GM19238 (cell line): ENCODE data around the gene RXYLT1.
A peak's percentile ranks its signal among the peaks of the same experiment; 100 is the strongest.
"Not testable (repeated sequence)": the region's sequence is repeated elsewhere in the genome, so short reads cannot be mapped to it uniquely, and the experiment has no call there.

Experiments used
- DNase-seq: peaks from one replicate; pipeline ENCODE4 v3.0.0; 2011; ENCODE audit warnings: low spot score; ENCODE audit not compliant: insufficient read length

The RXYLT1 gene

DNA sequence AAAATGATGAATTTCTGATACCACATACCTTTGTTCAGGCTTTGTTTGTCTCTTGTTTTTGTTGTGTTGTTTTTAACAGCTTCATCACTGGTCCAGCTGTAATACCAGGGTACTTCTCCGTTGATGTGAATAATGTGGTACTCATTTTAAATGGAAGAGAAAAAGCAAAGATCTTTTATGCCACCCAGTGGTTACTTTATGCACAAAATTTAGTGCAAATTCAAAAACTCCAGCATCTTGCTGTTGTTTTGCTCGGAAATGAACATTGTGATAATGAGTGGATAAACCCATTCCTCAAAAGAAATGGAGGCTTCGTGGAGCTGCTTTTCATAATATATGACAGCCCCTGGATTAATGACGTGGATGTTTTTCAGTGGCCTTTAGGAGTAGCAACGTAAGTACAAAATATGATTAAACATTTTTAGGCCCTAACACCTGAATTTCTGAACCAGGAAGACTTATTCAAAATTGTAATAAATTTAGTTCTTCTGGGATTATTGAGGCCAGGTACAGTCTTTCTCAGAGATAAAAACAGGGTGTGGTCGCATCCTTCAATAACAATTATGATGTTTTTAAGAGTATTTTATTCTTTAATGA is 22.4 kb downstream of the RXYLT1 start:
- no peak for DNase-seq

DNA sequence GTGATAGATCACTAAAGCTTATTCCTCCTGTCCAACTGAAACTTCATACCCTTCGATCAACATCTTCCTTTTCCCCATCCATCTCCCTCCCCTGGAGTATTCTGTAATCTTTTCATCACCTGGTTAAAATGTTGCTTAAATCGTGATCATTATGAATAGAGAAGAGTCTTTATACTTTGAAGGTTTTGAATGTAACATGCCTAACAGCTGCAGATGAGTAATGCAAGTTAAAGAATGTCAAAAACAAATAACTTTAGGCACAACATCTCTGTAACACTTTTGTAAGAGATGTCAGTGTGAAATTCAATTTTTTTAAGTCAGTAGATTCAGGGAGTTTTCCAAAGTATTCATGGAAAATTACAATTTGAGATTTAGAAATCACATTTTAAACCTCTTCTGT is 25.0 kb downstream of the RXYLT1 start:
- no peak for DNase-seq

DNA sequence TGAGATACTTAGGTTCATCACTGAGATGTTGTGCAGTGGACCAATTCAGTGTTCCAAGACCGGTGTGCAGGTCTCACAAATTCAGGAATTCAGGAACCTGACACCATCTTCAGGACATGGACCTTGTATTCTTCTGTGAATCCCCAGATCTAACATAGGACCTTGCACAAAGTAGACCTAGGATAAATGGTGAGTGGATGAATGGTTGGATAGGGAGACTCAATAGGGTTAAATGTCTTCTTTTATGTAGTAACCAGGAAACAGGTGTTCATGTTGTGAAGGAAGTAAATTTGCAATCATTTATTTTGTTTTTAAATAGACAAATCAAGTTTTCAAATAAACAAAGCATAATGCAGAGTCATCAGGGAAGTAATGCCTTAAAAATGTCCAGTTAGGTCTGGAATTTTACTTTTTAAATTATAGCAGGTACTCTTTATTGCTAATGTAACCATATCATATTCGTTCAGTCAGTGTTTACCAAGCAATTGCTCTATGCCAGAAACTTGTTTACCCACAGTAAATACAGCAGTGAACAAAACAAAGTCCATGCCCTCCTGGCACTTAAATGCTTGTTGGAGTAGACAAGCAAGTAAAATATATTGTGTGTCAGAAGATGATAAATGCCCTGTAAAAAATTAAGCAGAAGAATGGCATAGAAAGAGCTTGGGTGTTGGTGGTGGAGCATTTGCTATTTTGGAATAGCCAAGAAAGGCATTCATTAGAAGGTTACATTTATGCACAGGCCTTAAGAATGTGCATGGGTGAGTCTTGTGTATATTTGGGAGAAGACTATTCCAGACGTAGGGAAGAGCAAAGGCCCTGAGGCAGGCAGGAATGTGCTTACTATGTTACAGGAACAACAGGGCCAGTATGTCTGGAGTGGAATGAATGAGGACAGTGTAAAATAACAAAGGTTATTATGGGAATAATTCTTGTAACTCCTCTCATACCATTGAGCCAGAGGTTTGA is 26.3 kb downstream of the RXYLT1 start:
- no peak for DNase-seq

DNA sequence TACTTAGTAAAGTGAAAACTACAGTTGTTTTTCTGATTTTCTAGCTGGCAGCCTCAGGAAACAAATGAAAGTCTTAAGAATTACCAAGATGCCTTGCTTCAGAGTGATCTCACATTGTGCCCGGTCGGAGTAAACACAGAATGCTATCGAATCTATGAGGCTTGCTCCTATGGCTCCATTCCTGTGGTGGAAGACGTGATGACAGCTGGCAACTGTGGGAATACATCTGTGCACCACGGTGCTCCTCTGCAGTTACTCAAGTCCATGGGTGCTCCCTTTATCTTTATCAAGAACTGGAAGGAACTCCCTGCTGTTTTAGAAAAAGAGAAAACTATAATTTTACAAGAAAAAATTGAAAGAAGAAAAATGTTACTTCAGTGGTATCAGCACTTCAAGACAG is 28.9 kb downstream of the RXYLT1 start:
- DNase-seq: no peak

DNA sequence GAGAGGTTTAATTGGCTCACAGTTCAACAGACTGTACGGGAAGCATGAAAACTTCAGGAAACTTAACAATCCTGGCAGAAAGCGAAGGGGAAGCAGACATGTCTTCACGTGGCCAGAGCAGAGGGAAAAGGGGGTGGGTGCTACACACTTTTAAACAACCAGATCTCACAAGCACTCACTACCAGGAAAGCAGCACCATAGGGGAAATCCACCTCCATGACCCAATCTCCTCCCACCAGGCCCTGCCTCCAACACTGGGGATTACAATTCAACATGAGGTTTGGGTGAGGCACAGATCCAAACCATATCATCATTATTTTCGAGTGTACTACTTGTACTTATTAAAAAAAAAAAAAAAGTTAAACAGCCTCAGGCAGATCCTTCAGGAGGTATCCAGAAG is 29.9 kb downstream of the RXYLT1 start:
- no peak for DNase-seq

DNA sequence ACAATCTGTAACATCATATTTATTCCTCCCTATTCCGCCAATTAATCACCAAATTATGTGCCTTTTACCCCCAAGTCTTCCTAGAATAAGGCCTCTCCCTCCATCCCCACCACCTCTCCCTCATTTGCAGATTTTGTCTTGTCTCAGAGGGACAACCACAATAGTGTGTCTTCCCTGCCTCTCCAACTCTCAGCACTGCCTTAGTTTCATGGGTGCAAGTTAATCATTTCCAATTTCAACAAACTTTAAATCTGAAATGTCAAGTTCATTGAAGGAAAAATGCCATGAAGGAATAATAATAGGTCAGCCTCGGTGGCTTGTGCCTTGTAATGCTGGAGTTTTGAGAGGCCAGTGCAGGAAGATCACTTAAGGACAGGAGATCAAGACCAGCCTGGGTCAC is 31.6 kb downstream of the RXYLT1 start:
- DNase-seq: no peak

DNA sequence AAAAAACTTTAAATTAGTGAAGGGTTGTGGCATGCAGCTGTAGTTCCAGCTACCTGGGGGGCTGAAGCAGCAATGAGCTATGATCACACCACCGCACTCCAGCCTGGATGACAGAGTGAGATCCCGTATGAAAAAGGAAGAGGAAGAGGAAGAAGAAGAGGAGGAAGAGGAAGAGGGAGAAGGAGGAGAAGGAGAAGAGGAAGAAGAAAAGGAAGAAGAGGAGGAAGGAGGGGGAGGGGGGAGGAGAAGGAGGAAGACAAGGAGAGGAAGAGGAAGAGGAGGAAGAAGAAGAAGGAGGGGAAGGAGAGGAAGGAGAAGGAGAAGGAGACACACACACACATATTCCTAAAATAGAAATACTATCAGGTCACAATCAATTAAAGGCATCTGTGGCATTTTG is 32.0 kb downstream of the RXYLT1 start:
- DNase-seq: no peak

DNA sequence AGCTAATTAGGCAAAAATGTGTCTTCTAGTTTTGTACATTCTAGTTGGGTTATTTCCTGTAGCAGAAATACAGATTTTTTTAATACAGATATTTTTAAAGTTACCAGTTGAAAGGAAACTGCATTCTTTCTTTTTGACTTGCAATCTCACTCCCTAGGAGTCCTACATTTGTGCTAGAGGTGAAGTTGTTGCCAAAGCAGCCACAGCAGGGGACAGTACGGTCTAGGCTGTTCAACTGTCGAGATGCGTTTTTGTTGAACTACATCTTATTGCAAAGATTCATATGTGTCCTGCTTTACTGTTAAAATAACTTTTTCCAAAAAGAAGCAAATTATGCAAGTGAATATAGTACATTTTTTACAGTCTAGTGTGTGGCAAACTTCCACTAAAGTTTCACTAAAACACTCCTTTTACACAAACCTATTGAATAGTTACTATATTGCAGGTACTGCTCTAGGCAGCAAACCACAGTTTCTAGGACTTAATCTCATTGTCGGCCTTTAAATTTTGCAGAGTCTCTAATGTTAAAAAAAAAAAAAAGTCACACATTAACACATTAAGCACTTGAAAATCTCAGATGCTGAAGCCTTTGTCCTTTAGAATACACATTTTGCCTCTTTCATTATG is 34.5 kb downstream of the RXYLT1 start:
- DNase-seq: no peak

DNA sequence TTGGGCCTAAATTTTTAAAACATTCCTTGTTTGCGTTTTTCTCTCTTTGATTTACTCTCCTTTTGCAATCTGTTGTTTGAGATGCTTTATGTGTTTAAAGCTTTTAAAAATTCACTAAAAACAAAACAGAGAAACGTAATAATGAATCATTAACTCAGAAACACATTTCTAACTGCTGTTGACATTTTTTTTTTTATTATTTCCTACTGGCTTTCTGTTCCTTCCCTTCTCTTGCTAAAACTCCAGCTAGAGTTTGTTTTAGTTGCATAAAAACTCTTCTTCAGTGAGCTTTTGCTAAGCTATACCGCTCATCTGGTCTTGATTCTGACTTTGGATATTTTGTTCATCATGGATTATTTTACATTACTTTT is 35.8 kb downstream of the RXYLT1 start:
- DNase-seq: no peak

DNA sequence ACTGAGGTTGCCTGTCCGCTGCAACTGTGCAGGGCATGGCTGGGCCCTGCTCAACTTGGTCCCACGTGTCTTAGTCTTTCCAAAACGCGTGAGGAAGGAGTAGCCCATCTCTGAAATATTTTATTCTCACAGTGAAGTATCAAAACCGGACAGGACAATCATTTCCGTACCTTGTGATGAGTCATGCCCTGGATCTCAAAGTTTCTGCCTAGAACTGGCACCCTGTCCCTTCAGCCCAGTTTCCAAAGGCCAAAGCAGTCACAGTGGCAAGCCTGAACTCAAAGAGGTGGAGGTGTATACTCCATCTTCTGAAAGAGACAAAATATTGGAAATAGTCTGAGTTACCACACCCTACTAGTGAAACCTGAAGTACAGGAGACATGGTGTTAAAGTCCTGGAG is 36.3 kb downstream of the RXYLT1 start:
- no peak for DNase-seq

DNA sequence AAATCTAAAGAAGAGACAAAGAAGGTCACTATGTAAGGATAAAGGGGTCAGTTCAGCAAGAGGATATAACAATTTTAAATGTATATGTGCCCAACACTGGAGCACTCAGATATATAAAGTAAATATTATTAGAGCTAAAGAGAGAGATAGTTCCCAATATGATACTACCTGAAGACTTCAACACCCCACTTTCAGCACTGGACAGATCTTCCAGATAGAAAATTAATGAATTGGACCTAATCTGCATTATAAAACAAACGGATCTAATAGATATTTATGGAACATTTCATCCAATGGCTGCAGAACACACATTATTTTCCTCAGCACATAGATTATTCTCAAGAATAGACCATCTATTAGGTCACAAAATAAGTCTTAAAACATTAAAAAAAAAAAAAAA is 40.7 kb downstream of the RXYLT1 start:
- DNase-seq: no peak

DNA sequence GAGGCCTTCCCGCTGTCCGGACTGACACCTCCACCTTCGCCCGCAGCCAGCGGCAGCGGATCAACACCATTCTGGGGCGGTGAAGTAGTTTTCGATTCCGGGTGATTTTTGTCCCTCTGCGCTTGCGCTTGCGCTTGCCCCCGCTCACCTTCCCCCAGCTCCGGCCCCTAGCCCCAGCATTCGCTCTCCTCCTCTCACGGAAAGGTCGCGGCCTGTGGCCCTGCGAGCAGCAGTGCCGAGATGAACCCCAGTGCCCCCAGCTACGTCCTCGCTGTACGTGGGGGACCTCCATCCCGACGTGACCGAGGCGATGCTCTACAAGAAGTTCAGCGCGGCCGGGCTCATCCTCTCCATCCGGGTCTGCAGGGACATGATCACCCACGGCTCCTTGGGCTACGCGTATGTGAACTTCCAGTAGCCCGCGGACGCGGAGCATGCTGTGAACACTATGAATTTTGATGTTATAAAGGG is 42.1 kb downstream of the RXYLT1 start:
- DNase-seq: no peak

DNA sequence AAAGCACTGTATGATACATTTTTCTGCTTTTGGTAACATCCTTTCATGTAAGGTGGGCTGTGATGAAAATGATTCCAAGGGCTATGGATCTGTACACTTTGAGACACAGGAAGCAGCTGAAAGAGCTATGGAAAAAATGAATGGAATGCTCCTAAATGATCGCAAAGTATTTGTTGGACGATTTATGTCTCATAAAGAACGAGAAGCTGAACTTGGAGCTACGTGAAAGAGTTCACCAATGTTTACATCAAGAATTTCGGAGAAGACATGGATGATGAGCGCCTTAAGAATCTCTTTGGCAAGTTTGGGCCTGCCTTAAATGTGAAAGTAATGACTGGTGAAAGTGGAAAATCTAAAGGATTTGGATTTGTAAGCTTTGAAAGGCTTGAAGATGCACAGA is 42.6 kb downstream of the RXYLT1 start:
- no peak for DNase-seq

DNA sequence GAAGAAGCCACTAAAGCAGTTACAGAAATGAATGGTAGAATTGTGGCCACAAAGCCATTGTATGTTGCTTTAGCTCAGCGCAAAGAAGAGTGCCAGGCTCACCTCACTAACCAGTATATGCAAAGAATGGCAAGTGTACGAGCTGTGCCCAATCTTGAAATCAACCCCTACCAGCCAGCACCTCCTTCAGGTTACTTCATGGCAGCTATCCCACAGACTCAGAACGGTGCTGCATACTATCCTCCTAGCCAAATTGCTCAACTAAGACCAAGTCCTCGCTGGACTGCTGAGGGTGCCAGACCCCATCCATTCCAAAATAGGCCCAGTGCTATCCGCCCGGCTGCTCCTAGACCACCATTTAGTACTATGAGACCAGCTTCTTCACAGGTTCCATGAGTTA is 43.3 kb downstream of the RXYLT1 start:
- no peak for DNase-seq

DNA sequence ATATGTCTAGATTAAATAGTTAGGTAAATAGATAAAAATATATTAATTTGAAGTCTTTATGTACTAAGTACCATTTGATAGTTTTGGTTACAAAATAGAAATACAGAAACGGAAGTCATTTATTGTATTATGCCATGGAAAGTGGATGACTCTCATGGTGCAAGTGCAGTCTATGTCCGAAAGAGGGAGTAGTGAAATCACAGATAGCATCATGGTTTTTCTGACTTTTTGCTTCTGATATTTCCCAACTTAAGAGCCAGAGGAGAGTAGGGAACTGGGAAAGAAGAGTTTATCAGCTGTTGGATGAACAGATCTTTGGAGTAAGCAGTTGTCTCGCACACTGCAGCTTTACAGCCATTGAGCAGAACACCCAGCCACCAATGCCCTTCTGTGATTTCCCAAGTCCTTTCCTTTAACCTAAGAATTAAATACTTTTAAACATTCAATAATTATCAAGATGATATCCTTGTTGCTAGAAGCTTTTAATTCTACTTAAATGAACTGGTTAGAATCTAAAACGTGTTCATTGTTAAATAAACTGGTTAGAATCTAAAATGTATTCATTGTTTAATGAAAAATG is 46.4 kb downstream of the RXYLT1 start:
- peak; percentile 21 for DNase-seq

DNA sequence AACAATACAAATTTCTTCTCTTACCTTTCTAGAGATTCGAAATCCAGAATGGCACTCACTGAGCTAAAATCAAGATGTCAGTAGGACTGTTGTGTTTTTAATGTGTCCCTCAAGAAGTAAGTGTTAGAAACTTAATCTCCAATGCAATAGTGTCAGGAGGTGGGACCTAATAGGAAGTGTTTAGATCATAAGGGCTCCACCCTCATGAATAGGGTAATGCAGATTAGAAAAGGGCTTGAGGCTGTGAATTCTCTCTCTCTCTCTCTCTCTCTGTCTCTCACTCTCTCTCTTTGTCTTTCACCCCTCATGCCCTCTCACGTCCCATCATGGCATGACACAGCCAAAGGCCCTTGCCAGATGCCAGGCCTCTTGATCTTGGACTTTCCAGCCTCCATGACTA is 49.2 kb downstream of the RXYLT1 start:
- no peak for DNase-seq

DNA sequence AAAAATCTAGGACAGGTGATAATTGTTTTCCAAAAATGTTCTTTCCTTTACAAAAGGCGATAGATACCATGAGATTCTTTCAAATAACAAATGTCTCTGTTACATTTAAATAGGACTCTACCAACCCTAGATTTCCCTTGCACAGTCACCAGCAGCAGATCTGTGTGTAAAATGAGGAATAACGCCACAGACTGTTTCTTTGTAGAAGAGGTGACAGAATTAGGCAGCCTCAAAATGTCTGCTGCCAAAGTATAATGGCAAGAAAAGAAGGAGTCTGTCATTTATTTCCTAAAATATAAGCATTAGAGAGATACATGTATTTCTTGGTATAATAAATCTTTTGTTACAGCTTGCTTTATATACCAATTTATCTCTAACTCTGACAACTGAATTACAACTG is 56.3 kb downstream of the RXYLT1 start:
- no peak for DNase-seq

DNA sequence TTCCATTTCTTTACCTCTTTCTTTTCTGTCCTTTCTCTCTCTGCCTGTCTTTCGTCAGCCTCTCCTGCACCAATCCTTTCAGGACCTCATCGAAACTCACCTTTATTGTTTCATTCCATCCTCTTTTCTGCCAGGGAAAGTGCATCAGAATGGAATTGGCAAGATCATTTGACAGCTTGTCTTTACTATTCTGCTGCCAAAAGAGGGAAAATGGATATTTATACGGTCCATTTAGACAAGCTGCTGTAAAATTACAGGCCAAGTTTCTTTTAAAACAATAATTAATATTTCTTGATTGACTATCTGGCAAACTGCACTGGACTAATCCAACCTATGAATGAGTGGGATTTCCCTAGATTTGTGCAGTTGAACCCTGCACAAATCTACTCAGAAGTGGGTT is 57.2 kb downstream of the RXYLT1 start:
- DNase-seq: no peak

DNA sequence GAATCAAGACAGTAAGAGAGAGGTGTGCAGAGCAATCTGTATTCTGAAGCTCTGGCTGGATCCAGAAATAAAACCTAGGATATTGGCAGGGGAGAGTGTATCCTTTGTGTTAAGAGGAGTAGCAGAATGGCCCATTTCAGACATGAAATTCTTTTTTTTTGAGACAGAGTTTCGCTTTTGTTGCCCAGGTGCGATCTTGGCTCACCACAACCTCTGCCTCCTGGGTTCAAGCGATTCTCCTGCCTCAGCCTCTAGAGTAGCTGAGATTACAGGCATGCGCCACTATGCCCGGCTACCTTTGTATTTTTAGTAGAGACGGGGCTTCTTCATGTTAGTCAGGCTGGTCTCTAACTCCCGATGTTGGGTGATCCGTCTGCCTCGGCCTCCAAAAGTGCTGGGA is 58.7 kb downstream of the RXYLT1 start:
- DNase-seq: no peak

DNA sequence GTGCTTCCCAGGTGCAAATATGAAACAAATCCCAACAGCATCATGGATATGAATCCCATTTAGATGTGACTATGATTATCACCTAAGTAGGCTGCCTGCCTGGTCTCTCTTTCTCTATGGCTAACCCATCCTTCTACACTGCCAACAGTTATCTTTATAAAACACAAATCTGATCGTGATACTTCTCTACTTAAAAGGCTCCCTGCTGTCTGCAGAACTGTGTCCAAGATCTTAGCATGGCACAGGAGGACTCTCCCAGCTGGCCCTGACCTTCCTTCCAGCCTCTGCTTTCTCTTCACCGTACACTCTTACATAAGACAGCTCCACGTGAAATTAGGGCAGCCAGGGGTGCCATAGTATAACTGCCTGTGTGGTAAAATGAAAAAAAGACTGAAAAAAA is 61.3 kb downstream of the RXYLT1 start:
- DNase-seq: no peak

DNA sequence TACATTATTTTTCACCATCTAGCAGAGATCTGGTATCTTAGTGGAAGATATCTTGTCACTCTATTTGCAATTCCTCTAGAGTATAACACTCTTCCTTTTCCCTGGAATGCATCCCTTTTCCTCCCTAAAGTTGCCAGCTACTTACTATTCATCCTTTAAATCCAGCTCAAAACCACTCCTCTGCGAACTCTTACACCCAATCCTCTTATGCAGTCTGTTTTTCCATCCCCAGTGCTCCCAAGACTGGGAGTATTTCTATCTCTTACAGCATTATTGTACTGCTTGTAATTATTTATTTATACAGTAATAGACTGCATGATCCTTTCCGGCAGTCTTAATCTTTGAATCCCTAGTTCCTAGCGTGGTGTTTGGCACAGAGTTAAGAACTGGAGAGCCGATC is 61.9 kb downstream of the RXYLT1 start:
- DNase-seq: no peak

DNA sequence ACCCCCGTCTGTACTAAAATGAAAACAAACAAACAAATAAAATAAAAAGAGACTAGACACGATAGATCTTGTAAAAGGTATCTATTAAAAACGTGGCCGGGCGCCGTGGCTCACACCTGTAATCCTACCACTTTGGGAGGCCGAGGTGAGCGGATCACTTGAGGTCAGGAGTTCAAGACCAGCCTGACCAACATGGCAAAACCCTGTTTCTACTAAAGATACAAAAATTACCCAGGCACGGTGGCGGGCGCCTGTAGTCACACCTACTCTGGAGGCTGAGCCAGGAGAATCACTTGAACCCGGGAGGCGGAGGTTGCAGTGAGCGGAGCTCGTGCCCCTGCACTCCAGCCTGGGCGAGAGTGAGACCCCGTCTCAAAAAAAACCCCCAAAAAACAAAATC is 63.0 kb downstream of the RXYLT1 start:
- not testable (repeated sequence) for DNase-seq
